ENCODE results near the gene CLDN5. TPM values are rescaled to one million over a fixed set of nuclear protein-coding genes. Genes with fewer than 3 reads are reported as not detected.
A peak's percentile ranks its signal among the peaks of the same experiment; 100 is the strongest.
"Not testable (repeated sequence)": the region's sequence is repeated elsewhere in the genome, so short reads cannot be mapped to it uniquely, and the experiment has no call there.

The CLDN5 gene
- total and polyA plus RNA-seq, 7 donors: 3.5 to 129 (median 57.4) TPM

DNA sequence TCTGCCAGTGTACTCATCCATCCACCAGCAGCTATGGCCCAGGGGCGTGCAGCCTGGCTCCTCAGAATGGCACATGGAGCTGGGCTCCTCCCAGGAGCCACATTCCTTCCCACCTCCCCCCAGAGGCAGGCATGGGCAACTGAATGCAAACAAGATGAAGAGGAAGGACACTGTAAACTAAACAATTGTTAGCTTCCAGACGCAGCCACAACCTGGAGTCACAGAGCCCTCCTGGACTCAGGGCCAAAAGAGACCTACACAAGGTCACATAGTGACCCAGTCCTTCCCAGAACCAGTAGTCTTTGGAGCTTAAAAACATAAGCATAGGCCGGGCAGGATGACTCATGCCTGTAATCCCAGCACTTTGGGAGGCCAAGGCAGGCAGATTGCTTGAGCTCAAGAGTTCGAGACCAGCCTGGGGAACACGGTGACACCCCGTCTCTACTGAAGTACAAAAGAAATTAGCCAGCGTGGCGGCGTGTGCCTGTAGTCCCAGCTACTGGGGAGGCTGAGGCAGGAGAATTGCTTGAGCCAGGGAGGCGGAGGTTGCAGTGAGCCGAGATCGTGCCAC lies 30.7 kb upstream of the CLDN5 start:
- H3K27ac ChIP-seq: no peak overlapping the region
- intact Hi-C loops (cut with DNase I): no loop called here
- no peaks in the 10 kb centered on the region for H3K9me3 ChIP-seq
- no peaks in the 10 kb centered on the region for H3K27me3 ChIP-seq
- H3K36me3 ChIP-seq: no peaks in the 10 kb centered on the region
- H3K4me3 ChIP-seq: no peak overlapping the region
- 77 to 82% methylated on average over 12 of the region's 12 CpGs for WGBS, 2 donors
- TF ChIP-seq POLR2A (IDR thresholded peaks at IDR 0.05) (no peak), CTCF (IDR thresholded peaks at IDR 0.05) (no peak), POLR2AphosphoS5 (IDR thresholded peaks at IDR 0.05) (no peak), EP300 (IDR thresholded peaks at IDR 0.05) (no peak)
- no peaks in the 10 kb centered on the region for H3K4me1 ChIP-seq
- DNase-seq: peak; percentile 26

DNA sequence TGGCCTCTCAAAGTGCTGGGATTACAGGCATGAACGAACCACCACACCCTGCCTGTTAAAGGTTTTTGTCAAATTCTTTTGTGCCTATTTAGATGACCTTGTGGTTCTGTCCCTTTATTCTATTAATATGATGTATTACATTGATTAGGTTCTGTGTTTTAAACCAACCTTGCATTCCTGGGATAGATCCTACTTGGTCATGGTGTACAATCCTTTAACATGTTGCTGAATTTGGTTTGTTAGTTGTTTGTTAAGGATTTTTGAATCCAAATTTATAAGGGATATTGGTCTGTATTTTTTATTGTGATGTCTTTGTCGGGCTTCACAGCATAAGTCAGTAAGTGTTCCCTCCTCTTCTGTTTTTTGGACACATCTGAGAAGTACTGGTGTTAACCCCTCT lies 29.0 kb upstream of the CLDN5 start:
- no peaks in the 10 kb centered on the region for H3K27me3 ChIP-seq
- TF ChIP-seq CTCF (IDR thresholded peaks at IDR 0.05) (no peak), EP300 (IDR thresholded peaks at IDR 0.05) (no peak), POLR2AphosphoS5 (IDR thresholded peaks at IDR 0.05) (no peak), POLR2A (IDR thresholded peaks at IDR 0.05) (no peak)
- no peak for DNase-seq
- no peak overlapping the region for H3K27ac ChIP-seq
- H3K4me1 ChIP-seq: no peaks in the 10 kb centered on the region
- H3K36me3 ChIP-seq: no peaks in the 10 kb centered on the region
- intact Hi-C loops (cut with DNase I): no loop called here
- 82 to 91% methylated on average over 2 of the region's 2 CpGs for WGBS, 2 donors
- no peaks in the 10 kb centered on the region for H3K9me3 ChIP-seq
- H3K4me3 ChIP-seq: no peak overlapping the region

- Histone ChIP-seq H3K27ac (no peak overlapping the region), H3K9me3 (no peaks in the 10 kb centered on the region), H3K4me3 (no peak overlapping the region), H3K36me3 (no peaks in the 10 kb centered on the region), H3K27me3 (no peaks in the 10 kb centered on the region), H3K4me1 (no peaks in the 10 kb centered on the region)
- 79 to 85% methylated on average over 7 of the region's 7 CpGs for WGBS, 2 donors
- TF ChIP-seq CTCF (IDR thresholded peaks at IDR 0.05): no peak
- TF ChIP-seq POLR2A (IDR thresholded peaks at IDR 0.05): no peak
- TF ChIP-seq POLR2AphosphoS5 (IDR thresholded peaks at IDR 0.05): no peak
- no peak for TF ChIP-seq EP300 (IDR thresholded peaks at IDR 0.05)
- intact Hi-C loops (cut with DNase I): no loop called here
- no peak for DNase-seq
These were observed 26.2 kb upstream of the CLDN5 start for GRCh38 chr22:19550382-19550781.

DNA sequence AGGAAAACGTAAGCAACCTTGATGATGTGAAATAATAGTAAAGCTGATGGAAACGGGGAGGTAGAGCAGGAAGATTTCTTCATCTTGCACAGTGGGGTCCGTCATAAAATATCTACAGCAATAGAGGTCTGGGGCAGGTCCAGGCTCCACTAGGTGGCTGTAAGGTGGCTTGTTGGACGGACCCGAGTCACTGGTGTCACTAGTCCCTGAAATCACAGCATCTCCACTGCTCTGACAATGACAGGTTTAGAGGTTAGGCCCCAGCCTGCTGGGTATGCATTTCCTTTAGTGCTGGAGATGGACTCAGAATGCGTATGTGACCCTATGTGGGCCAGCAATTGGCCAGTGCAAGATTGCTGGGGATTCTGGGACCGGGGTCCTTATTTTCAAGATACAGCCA lies 25.2 kb upstream of the CLDN5 start:
- Histone ChIP-seq H3K4me3 (no peak overlapping the region), H3K27ac (no peak overlapping the region), H3K9me3 (no peaks in the 10 kb centered on the region), H3K36me3 (no peaks in the 10 kb centered on the region), H3K4me1 (no peaks in the 10 kb centered on the region), H3K27me3 (peaks cover 0 to 4% (median 0%) of the 10 kb centered on the region in 3 donors)
- WGBS, 2 donors: 75 to 82% methylated on average over 7 of the region's 7 CpGs
- no peak for DNase-seq
- intact Hi-C loops (cut with DNase I): no loop called here
- no peak for TF ChIP-seq EP300 (IDR thresholded peaks at IDR 0.05)
- TF ChIP-seq CTCF (IDR thresholded peaks at IDR 0.05): no peak
- no peak for TF ChIP-seq POLR2AphosphoS5 (IDR thresholded peaks at IDR 0.05)
- TF ChIP-seq POLR2A (IDR thresholded peaks at IDR 0.05): no peak

GRCh38 chr22:19548964-19549363 lies 24.8 kb upstream of the CLDN5 start:
- H3K27me3 ChIP-seq: peaks cover 0 to 9% (median 0%) of the 10 kb centered on the region in 3 donors
- intact Hi-C loops (cut with DNase I): no loop called here
- H3K27ac ChIP-seq: no peak overlapping the region
- H3K9me3 ChIP-seq: no peaks in the 10 kb centered on the region
- H3K4me3 ChIP-seq: no peak overlapping the region
- no peaks in the 10 kb centered on the region for H3K36me3 ChIP-seq
- peak; percentile 17 for DNase-seq
- no peak for TF ChIP-seq POLR2A (IDR thresholded peaks at IDR 0.05)
- TF ChIP-seq POLR2AphosphoS5 (IDR thresholded peaks at IDR 0.05): no peak
- no peak for TF ChIP-seq CTCF (IDR thresholded peaks at IDR 0.05)
- TF ChIP-seq EP300 (IDR thresholded peaks at IDR 0.05): no peak
- no peaks in the 10 kb centered on the region for H3K4me1 ChIP-seq
- WGBS, 2 donors: 83 to 86% methylated on average over 2 of the region's 2 CpGs

- peak; percentile 8 for DNase-seq
- H3K27me3 ChIP-seq: peaks cover 0 to 13% (median 0%) of the 10 kb centered on the region in 3 donors
- WGBS, 2 donors: 93 to 95% methylated on average over 5 of the region's 5 CpGs
- H3K36me3 ChIP-seq; H3K4me1 ChIP-seq; intact Hi-C loops (cut with DNase I); H3K27ac ChIP-seq; H3K4me3 ChIP-seq; H3K9me3 ChIP-seq: not testable (repeated sequence)
These were observed 24.2 kb upstream of the CLDN5 start for GRCh38 chr22:19548427-19548826.

Data from sigmoid colon (tissue), 7 donors.